SU-DHL-6 (cell line): Measurements from ENCODE around the gene RPL22.

ENCODE experiments used
- CTCF ChIP-seq: fragments of 200-600 bp; sonication (generic); IDR thresholded peaks from one replicate; pipeline ENCODE4 v1.5.1; 2017; ENCODE audit warnings: antibody characterized with exemption, mild to moderate bottlenecking, low read length, moderate library complexity; ENCODE audit not compliant: insufficient read depth, poor library complexity, severe bottlenecking
- EZH2phosphoT487 ChIP-seq: fragments of 200-600 bp; sonication (generic), shearing (Covaris generic); conservative IDR thresholded peaks from 2 replicates; pipeline ENCODE4 v1.6.1; 2018; ENCODE audit warnings: mild to moderate bottlenecking, antibody characterized with exemption, low read length, moderate library complexity, mixed read lengths

GRCh38 chr1:6212193-6212959 lies 13.0 kb upstream of the RPL22 start:
- TF ChIP-seq CTCF: no peak
- TF ChIP-seq EZH2phosphoT487: no peak
